Panc1 (cell line): ENCODE measurements around the gene PIGL. TPM values are rescaled to one million over a fixed set of nuclear protein-coding genes. Genes with fewer than 3 reads are reported as not detected.

Experiments
- ATAC-seq: fragments of 200-7000 bp; cut with Tn5 transposase; 2 replicates; pipeline ENCODE4 v1.9.1; 2020; ENCODE audit warnings: mild to moderate bottlenecking, moderate library complexity
- BruUV-seq: library from RNA; stranded (reverse); fragments of 400-500 nt; replicated peaks from 2 replicates; lab custom pipeline; 2021; lab: Mats Ljungman, UMichigan
- CTCF ChIA-PET: fragments of 300-600 bp; sonication (Branson Sonifier 250); formaldehyde crosslinking; loops from one replicate; lab custom pipeline; 2022; ENCODE audit warnings: antibody characterized with exemption; lab: Charles Lee
- POLR2A ChIA-PET: fragments of 300-600 bp; sonication (Branson Sonifier 250); formaldehyde crosslinking; loops from one replicate; lab custom pipeline; 2022; ENCODE audit warnings: antibody characterized with exemption; lab: Charles Lee
- DNase-seq: peaks from one replicate; pipeline ENCODE4 v3.0.0-alpha.2; 2010; ENCODE audit warnings: low read depth, low spot score
- H3K27ac ChIP-seq: 2 replicates; pipeline ENCODE4 v1.5.1; 2011; ENCODE audit warnings: mild to moderate bottlenecking, low read length, inconsistent platforms
- H3K27me3 ChIP-seq: fragments of 200-500 bp; sonication (Bioruptor generic); 2 replicates; pipeline ENCODE4 v1.6.0; 2014; ENCODE audit warnings: low read length, inconsistent platforms; ENCODE audit not compliant: control insufficient read depth, insufficient read depth
- H3K36me3 ChIP-seq: fragments of 200-500 bp; sonication (Bioruptor generic); 2 replicates; pipeline ENCODE4 v1.5.1; 2014; ENCODE audit warnings: inconsistent platforms, mild to moderate bottlenecking, low read length, moderate library complexity; ENCODE audit not compliant: control insufficient read depth, insufficient read depth
- H3K4me1 ChIP-seq: 2 replicates; pipeline ENCODE4 v1.5.1; 2011; ENCODE audit warnings: inconsistent platforms, mild to moderate bottlenecking, low read length, moderate library complexity; ENCODE audit not compliant: control insufficient read depth, insufficient read depth
- H3K4me3 ChIP-seq, 2 experiments: 2 replicates each; pipeline ENCODE4 v1.5.1; 2011 to 2012; ENCODE audit warnings: low read depth in 2 of 2, low read length in 2 of 2, mild to moderate bottlenecking in 2 of 2, inconsistent platforms in 1 of 2, moderate library complexity in 1 of 2
- H3K9me3 ChIP-seq: fragments of 200-500 bp; sonication (Bioruptor generic); 2 replicates; pipeline ENCODE4 v1.5.1; 2014; ENCODE audit warnings: low read depth, mild to moderate bottlenecking, inconsistent platforms, low read length, moderate library complexity; ENCODE audit not compliant: control insufficient read depth, insufficient read depth
- CTCF ChIP-seq: fragments of 450-650 bp; IDR thresholded peaks from 2 replicates; pipeline ENCODE4 v1.5.1; 2017; ENCODE audit warnings: mild to moderate bottlenecking
- POLR2AphosphoS5 ChIP-seq: IDR thresholded peaks from 2 replicates; pipeline ENCODE4 v1.6.1; 2012; ENCODE audit warnings: mild to moderate bottlenecking, low read depth, low read length, moderate library complexity
- SIN3A ChIP-seq: IDR thresholded peaks from 2 replicates; pipeline ENCODE4 v1.6.1; 2012; ENCODE audit warnings: low read depth, mild to moderate bottlenecking, low read length, moderate library complexity, borderline replicate concordance; ENCODE audit not compliant: insufficient read depth
- TCF7L2 ChIP-seq: IDR thresholded peaks from 2 replicates; pipeline ENCODE4 v1.6.1; 2011; ENCODE audit warnings: mild to moderate bottlenecking, low read depth, low read length, inconsistent platforms
- in situ Hi-C: cut with HindIII; loops from 2 replicates; pipeline ENCODE4 v1.10.0; 2016; ENCODE audit warnings: low sequenced_read_pairs, low pct_unique_long_range_greater_than_20kb
- intact Hi-C: fragments of 100-400 bp; cut with micrococcal nuclease; formaldehyde crosslinking; loops from one replicate; pipeline ENCODE4 v1.10.0; 2022; ENCODE audit not compliant: unreplicated experiment
- total RNA-seq: library from RNA; stranded (reverse); gene quantifications from one replicate; pipeline ENCODE4 v1.2.1, GENCODE V29; 2021; ENCODE audit not compliant: unreplicated experiment
- TF ChIP-seq, protein P1 (sequence below), 2 experiments: IDR thresholded peaks; 2 replicates each; pipeline ENCODE4 v1.6.1; 2011 to 2012; ENCODE audit warnings: low read depth in 2 of 2, control low read depth in 1 of 2, low read length in 1 of 2, mild to moderate bottlenecking in 1 of 2, moderate library complexity in 1 of 2; ENCODE audit not compliant: insufficient read depth in 1 of 2

PIGL gene
- total RNA-seq, 1 experiment from 2014 or later = 14.8 TPM

DNA sequence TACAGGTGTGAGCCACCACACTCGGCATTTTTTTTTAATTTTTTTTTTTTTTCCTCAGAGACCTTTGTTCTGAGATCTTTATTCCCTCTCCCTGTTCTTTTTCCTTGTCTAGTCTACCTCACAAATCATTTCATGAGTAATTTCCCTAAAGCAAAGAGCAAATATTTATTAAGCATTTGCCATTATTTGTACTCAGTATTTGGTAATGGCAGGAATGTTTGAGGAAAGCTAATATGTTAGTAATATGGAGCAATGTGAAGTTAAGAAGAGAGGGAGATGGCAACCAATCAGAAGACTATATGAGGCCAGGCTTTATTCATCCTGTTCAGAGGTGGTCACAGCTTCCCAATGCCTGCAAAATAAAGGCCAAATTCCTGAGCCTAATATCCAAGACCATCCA lies 122.9 kb downstream of the PIGL start:
- no peak overlapping the region for H3K4me3 ChIP-seq
- DNase-seq = no peak
- BruUV-seq = no TSS peak
- ATAC-seq = no peak
- intact Hi-C loops = no loop called here
- no peaks in the 10 kb centered on the region for H3K27me3 ChIP-seq
- POLR2A ChIA-PET = no interaction called here
- H3K36me3 ChIP-seq = no peaks in the 10 kb centered on the region
- in situ Hi-C loops = no loop called here
- no peak for TF ChIP-seq SIN3A
- no peak for TF ChIP-seq POLR2AphosphoS5
- TF ChIP-seq CTCF = no peak
- TF ChIP-seq TCF7L2 = no peak
- TF ChIP-seq, protein P1, sequence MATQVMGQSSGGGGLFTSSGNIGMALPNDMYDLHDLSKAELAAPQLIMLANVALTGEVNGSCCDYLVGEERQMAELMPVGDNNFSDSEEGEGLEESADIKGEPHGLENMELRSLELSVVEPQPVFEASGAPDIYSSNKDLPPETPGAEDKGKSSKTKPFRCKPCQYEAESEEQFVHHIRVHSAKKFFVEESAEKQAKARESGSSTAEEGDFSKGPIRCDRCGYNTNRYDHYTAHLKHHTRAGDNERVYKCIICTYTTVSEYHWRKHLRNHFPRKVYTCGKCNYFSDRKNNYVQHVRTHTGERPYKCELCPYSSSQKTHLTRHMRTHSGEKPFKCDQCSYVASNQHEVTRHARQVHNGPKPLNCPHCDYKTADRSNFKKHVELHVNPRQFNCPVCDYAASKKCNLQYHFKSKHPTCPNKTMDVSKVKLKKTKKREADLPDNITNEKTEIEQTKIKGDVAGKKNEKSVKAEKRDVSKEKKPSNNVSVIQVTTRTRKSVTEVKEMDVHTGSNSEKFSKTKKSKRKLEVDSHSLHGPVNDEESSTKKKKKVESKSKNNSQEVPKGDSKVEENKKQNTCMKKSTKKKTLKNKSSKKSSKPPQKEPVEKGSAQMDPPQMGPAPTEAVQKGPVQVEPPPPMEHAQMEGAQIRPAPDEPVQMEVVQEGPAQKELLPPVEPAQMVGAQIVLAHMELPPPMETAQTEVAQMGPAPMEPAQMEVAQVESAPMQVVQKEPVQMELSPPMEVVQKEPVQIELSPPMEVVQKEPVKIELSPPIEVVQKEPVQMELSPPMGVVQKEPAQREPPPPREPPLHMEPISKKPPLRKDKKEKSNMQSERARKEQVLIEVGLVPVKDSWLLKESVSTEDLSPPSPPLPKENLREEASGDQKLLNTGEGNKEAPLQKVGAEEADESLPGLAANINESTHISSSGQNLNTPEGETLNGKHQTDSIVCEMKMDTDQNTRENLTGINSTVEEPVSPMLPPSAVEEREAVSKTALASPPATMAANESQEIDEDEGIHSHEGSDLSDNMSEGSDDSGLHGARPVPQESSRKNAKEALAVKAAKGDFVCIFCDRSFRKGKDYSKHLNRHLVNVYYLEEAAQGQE (IDR thresholded peaks at IDR 0.05; ENCODE audit: insufficient read depth in 1 of 2, low read depth in 2 of 2, low read length in 1 of 2) = no peak
- no peak overlapping the region for H3K27ac ChIP-seq
- no peaks in the 10 kb centered on the region for H3K9me3 ChIP-seq
- CTCF ChIA-PET = no interaction called here
- no peaks in the 10 kb centered on the region for H3K4me1 ChIP-seq

DNA sequence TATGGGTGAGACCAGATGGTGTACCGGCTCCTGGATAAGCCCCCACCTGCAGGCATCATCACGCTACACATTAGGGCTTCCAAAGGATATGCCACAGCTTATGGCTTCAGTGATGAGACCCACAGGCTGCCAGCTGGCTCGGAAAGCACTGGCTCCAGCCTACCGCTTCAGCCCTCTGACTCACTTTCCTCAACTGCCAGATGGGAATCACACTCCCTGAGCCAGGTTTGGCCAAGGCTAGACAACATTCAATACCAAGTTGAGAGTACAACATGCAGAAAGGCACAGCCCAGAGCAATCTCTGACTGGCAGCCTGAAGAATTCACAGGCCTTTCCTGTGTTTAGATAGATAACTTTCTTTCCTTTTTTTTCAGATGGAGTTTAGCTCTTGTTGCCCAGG lies 126.0 kb downstream of the PIGL start:
- TF ChIP-seq, protein P1 (IDR thresholded peaks at IDR 0.05; ENCODE audit: insufficient read depth in 1 of 2, low read depth in 2 of 2, low read length in 1 of 2) = no peak
- no peak for TF ChIP-seq SIN3A
- TF ChIP-seq POLR2AphosphoS5 = no peak
- no peak for TF ChIP-seq CTCF
- no peak for TF ChIP-seq TCF7L2
- ChIA-PET CTCF (no interaction called here), POLR2A (no interaction called here)
- H3K27ac ChIP-seq = no peak overlapping the region
- no peaks in the 10 kb centered on the region for H3K27me3 ChIP-seq
- BruUV-seq = no TSS peak
- ATAC-seq = no peak
- no peaks in the 10 kb centered on the region for H3K9me3 ChIP-seq
- H3K4me1 ChIP-seq = no peaks in the 10 kb centered on the region
- in situ Hi-C loops = no loop called here
- DNase-seq = no peak
- H3K36me3 ChIP-seq = peaks cover 4% of the 10 kb centered on the region; the same call in 1 of the 2 replicates
- H3K4me3 ChIP-seq = no peak overlapping the region
- intact Hi-C loops = no loop called here
